Keratinocyte (primary cell): Measurements from ENCODE around the gene PDE6G. TPM values are rescaled to one million over a fixed set of nuclear protein-coding genes. Genes with fewer than 3 reads are reported as not detected.

Experiments
- DNase-seq: peaks from one replicate; pipeline ENCODE4 v3.0.0-alpha.2; 2011; ENCODE audit warnings: low read depth, missing footprints, low spot score
- FAIRE-seq: peaks from 2 replicates; lab custom pipeline; 2011; peaks lifted over from hg19 to GRCh38; lab: Jason Lieb, UNC
- H2AFZ ChIP-seq: 2 replicates; pipeline ENCODE4 v1.6.0; 2012; ENCODE audit warnings: low read length, control low read depth, inconsistent platforms; ENCODE audit not compliant: control insufficient read depth
- H3K27ac ChIP-seq: 2 replicates; pipeline ENCODE4 v1.5.1; 2011; ENCODE audit warnings: low read length; ENCODE audit not compliant: control insufficient read depth, insufficient read depth
- H3K27me3 ChIP-seq: 3 replicates; pipeline ENCODE4 v1.6.0; 2011; ENCODE audit warnings: low read length; ENCODE audit not compliant: control insufficient read depth, insufficient read depth; ENCODE audit errors: extremely low read depth
- H3K36me3 ChIP-seq, 2 experiments: 2 replicates in 1 of 2; 3 replicates in 1 of 2; pipeline ENCODE4 v1.5.1; 2011; ENCODE audit warnings: low read length in 2 of 2, mild to moderate bottlenecking in 1 of 2; ENCODE audit not compliant: control insufficient read depth in 2 of 2, insufficient read depth in 2 of 2; ENCODE audit errors: extremely low read depth in 1 of 2
- H3K4me1 ChIP-seq: 3 replicates; pipeline ENCODE4 v1.5.1; 2011; ENCODE audit warnings: low read length; ENCODE audit not compliant: control insufficient read depth, insufficient read depth; ENCODE audit errors: extremely low read depth
- H3K4me2 ChIP-seq: 3 replicates; pipeline ENCODE4 v1.6.0; 2011; ENCODE audit warnings: low read depth, low read length; ENCODE audit not compliant: control insufficient read depth, insufficient read depth; ENCODE audit errors: extremely low read depth
- H3K4me3 ChIP-seq, 3 experiments: fragments of 200-600 bp in 1 of 3; sonication (generic) in 1 of 3; 2 replicates in 2 of 3; 3 replicates in 1 of 3; pipeline ENCODE4 v1.5.1; 2011 to 2016; ENCODE audit warnings: low read length in 3 of 3, mild to moderate bottlenecking in 3 of 3, control low read depth in 2 of 3, inconsistent platforms in 1 of 3, low read depth in 1 of 3, mixed read lengths in 1 of 3, mixed run types in 1 of 3, moderate library complexity in 1 of 3; ENCODE audit not compliant: control insufficient read depth in 2 of 3, insufficient read depth in 2 of 3; ENCODE audit errors: extremely low read depth in 1 of 3
- H3K79me2 ChIP-seq: 2 replicates; pipeline ENCODE4 v1.6.0; 2012; ENCODE audit warnings: low read length; ENCODE audit not compliant: control insufficient read depth, insufficient read depth
- H3K9ac ChIP-seq: 3 replicates; pipeline ENCODE4 v1.6.0; 2011; ENCODE audit warnings: low read length; ENCODE audit not compliant: control insufficient read depth, insufficient read depth; ENCODE audit errors: extremely low read depth
- H3K9me1 ChIP-seq: 3 replicates; pipeline ENCODE4 v1.6.0; 2011; ENCODE audit warnings: low read length; ENCODE audit not compliant: control insufficient read depth, insufficient read depth; ENCODE audit errors: extremely low read depth
- H3K9me3 ChIP-seq: 2 replicates; pipeline ENCODE4 v1.5.1; 2012; ENCODE audit warnings: low read depth, low read length; ENCODE audit not compliant: control insufficient read depth
- H4K20me1 ChIP-seq: 3 replicates; pipeline ENCODE4 v1.6.0; 2011; ENCODE audit warnings: low read length; ENCODE audit not compliant: control insufficient read depth, insufficient read depth; ENCODE audit errors: extremely low read depth
- CTCF ChIP-seq, 3 experiments: IDR thresholded peaks in 1 of 3; conservative IDR thresholded peaks in 1 of 3; optimal IDR thresholded peaks in 1 of 3; 2 replicates in 2 of 3; 3 replicates in 1 of 3; pipeline versions ENCODE3 to v1.5.1; 2011; ENCODE audit warnings: low read length in 3 of 3, mild to moderate bottlenecking in 3 of 3, moderate library complexity in 2 of 3, control low read depth in 1 of 3, inconsistent platforms in 1 of 3; ENCODE audit not compliant: insufficient read depth in 2 of 3; ENCODE audit errors: extremely low read depth in 1 of 3
- EZH2 ChIP-seq: IDR thresholded peaks from one replicate; pipeline ENCODE4 v1.6.1; 2012; ENCODE audit warnings: inconsistent platforms, mild to moderate bottlenecking, low read length, moderate library complexity
- dilution Hi-C: fragments of 300-500 bp; cut with MboI; formaldehyde crosslinking; loops from one replicate; pipeline ENCODE4 v1.7.0; 2020; ENCODE audit warnings: low sequenced_read_pairs; ENCODE audit not compliant: extremely low pct_ligation_motif_present
- polyA plus RNA-seq, 5 experiments: library from polyadenylated mRNA; depleted of rRNA in 3 of 5; stranded (reverse) in 3 of 5; stranded (forward) in 1 of 5; unstranded in 1 of 5; fragments of >200 nt; gene quantifications; 1 replicate in 1 of 5; 2 replicates in 3 of 5; 3 replicates in 1 of 5; pipeline versions ENCODE4 v1.2.1 to v1.2.3, GENCODE V29; 2011 to 2012; ENCODE audit warnings: missing spikeins in 2 of 5, low read depth in 1 of 5, low replicate concordance in 1 of 5

The PDE6G gene
- polyA plus RNA-seq, 1 donor (not counting 4 experiments of a cell fraction or from before 2014, with no cell fraction given), result not detected

GRCh38 chr17:81636505-81637288, 19.6 kb downstream of the PDE6G start, which contains the start of the genes NPLOC4 and TSPAN10:
NPLOC4 (minus strand) TSS chr17:81637112; CDS start chr17:81636930, 182 bp downstream.
TSPAN10 (plus strand) TSS chr17:81637196; CDS start chr17:81642413, 5,217 bp downstream.
- Histone ChIP-seq H3K27ac (peak within 1 kb of the TSS; percentile 83), H3K9ac (peak within 1 kb of the TSS; percentile 96), H3K4me3 (peak within 1 kb of the TSS; percentile 85 to 97 (median 88)), H3K36me3 (peaks cover 0 to 2% of the 10 kb centered on the region in 2 experiments), H3K4me2 (peak within 1 kb of the TSS; percentile 95), H2AFZ (peak within 1 kb of the TSS; percentile 94), H3K4me1 (peaks cover 15% of the 10 kb centered on the region), H3K27me3 (no peaks in the 10 kb centered on the region), H4K20me1 (peaks cover under 1% of the 10 kb centered on the region), H3K9me3 (no peaks in the 10 kb centered on the region), H3K9me1 (no peaks in the 10 kb centered on the region), H3K79me2 (peaks cover 48% of the 10 kb centered on the region)
- dilution Hi-C loops, result no loop called here
- FAIRE-seq, result no peak
- peak; percentile 25 for DNase-seq
- TF ChIP-seq EZH2, result no peak
- no peak for TF ChIP-seq CTCF (optimal IDR thresholded peaks at IDR 0.05 in 1 of 3, IDR thresholded peaks at IDR 0.05 in 1 of 3, conservative IDR thresholded peaks at IDR 0.05 in 1 of 3; ENCODE audit: extremely low read depth in 1 of 3, insufficient read depth in 2 of 3, low read length in 3 of 3)

- DNase-seq (no peak), FAIRE-seq (no peak)
- peak overlapping the region; percentile 83 for H3K27ac ChIP-seq
- no peaks in the 10 kb centered on the region for H3K9me3 ChIP-seq
- H3K79me2 ChIP-seq, result peaks cover 54% of the 10 kb centered on the region
- peak overlapping the region; percentile 85 to 97 (median 88) for H3K4me3 ChIP-seq
- H3K36me3 ChIP-seq, result peaks cover 2% of the 10 kb centered on the region in 2 experiments
- peak overlapping the region; percentile 82 for H3K4me2 ChIP-seq
- H3K9ac ChIP-seq, result peak overlapping the region; percentile 96
- peaks cover 13% of the 10 kb centered on the region for H3K4me1 ChIP-seq
- no peaks in the 10 kb centered on the region for H3K27me3 ChIP-seq
- TF ChIP-seq CTCF (optimal IDR thresholded peaks at IDR 0.05 in 1 of 3, IDR thresholded peaks at IDR 0.05 in 1 of 3, conservative IDR thresholded peaks at IDR 0.05 in 1 of 3; ENCODE audit: extremely low read depth in 1 of 3, insufficient read depth in 2 of 3, low read length in 3 of 3) (no peak), EZH2 (no peak)
- H4K20me1 ChIP-seq, result peaks cover 3% of the 10 kb centered on the region
- H3K9me1 ChIP-seq, result peaks cover 3% of the 10 kb centered on the region
- dilution Hi-C loops, result no loop called here
- no peak overlapping the region for H2AFZ ChIP-seq
Observed at GRCh38 chr17:81635973-81636504, 20.3 kb downstream of the PDE6G start.
